HepG2 (cell line): ENCODE results near the gene ATAD1. TPM values are rescaled to one million over a fixed set of nuclear protein-coding genes. Genes with fewer than 3 reads are reported as not detected.

Experiments used
- ATAC-seq: fragments of 200-7000 bp; cut with Tn5 transposase; 3 replicates; pipeline ENCODE4 v1.9.1; 2020; ENCODE audit warnings: mild to moderate bottlenecking, moderate library complexity
- BruUV-seq: library from RNA; stranded (reverse); fragments of 400-500 nt; replicated peaks from 2 replicates; lab custom pipeline; 2021; lab: Mats Ljungman, UMichigan
- CTCF ChIA-PET: fragments of 300-600 bp; formaldehyde crosslinking; extraction: SDS; loops from one replicate; lab custom pipeline; 2021; ENCODE audit warnings: low total read pairs, inconsistent platforms, low intra/inter-chr PET ratio; lab: Yijun Ruan, JAX
- POLR2A ChIA-PET: fragments of 350-600 bp; sonication (Branson Sonifier 250); formaldehyde crosslinking; loops from one replicate; lab custom pipeline; 2020; ENCODE audit warnings: antibody characterized with exemption, inconsistent platforms; lab: Yijun Ruan, JAX
- DNase-seq: peaks from one replicate; pipeline ENCODE4 v3.0.0-alpha.2; 2015; ENCODE audit warnings: low spot score
- FAIRE-seq: peaks from 3 replicates; lab custom pipeline; 2011; peaks lifted over from hg19 to GRCh38; lab: Jason Lieb, UNC
- H2AFZ ChIP-seq: one replicate; pipeline ENCODE4 v1.6.1; 2011; ENCODE audit warnings: low read length, inconsistent platforms
- H3K27ac ChIP-seq: fragments of 300-600 bp; 3 replicates; pipeline ENCODE4 v1.8.0; 2011; ENCODE audit warnings: mixed run types, mild to moderate bottlenecking, mixed read lengths, low read length, inconsistent platforms; ENCODE audit not compliant: insufficient read depth; ENCODE audit errors: extremely low read length
- H3K27me3 ChIP-seq, 2 experiments: fragments of 200-600 bp in 1 of 2; 2 replicates in 1 of 2; 3 replicates in 1 of 2; pipeline versions ENCODE4 v1.6.0 to v1.8.0; 2011; ENCODE audit warnings: low read length in 2 of 2, mild to moderate bottlenecking in 2 of 2, moderate library complexity in 2 of 2, inconsistent platforms in 1 of 2; ENCODE audit not compliant: insufficient read depth in 2 of 2, control insufficient read depth in 1 of 2
- H3K36me3 ChIP-seq, 2 experiments: fragments of 200-600 bp in 1 of 2; replicated peaks in 1 of 2; 2 replicates in 1 of 2; 3 replicates in 1 of 2; pipeline versions ENCODE4 v1.5.1 to v1.8.0; 2011; ENCODE audit warnings: low read length in 2 of 2, inconsistent platforms in 1 of 2; ENCODE audit not compliant: insufficient read depth in 2 of 2, control insufficient read depth in 1 of 2
- H3K4me1 ChIP-seq: 2 replicates; pipeline ENCODE4 v1.5.1; 2012; ENCODE audit warnings: low read length, inconsistent platforms; ENCODE audit not compliant: insufficient read depth
- H3K4me2 ChIP-seq: 2 replicates; pipeline ENCODE4 v1.6.0; 2011; ENCODE audit warnings: low read depth, low read length, inconsistent platforms
- H3K4me3 ChIP-seq, 3 experiments: fragments of 200-600 bp in 1 of 3; sonication (generic), shearing (Covaris generic) in 1 of 3; replicated peaks in 1 of 3; 2 replicates each; pipeline ENCODE4 v1.5.1; 2011 to 2016; ENCODE audit warnings: low read length in 3 of 3, inconsistent platforms in 2 of 3, low read depth in 2 of 3, mild to moderate bottlenecking in 2 of 3, control low read depth in 1 of 3, mixed read lengths in 1 of 3; ENCODE audit not compliant: insufficient read depth in 1 of 3
- H3K79me2 ChIP-seq: one replicate; pipeline ENCODE4 v1.6.1; 2011; ENCODE audit warnings: low read length, inconsistent platforms; ENCODE audit not compliant: insufficient read depth
- H3K9ac ChIP-seq: 2 replicates; pipeline ENCODE4 v1.6.0; 2011; ENCODE audit warnings: mild to moderate bottlenecking, low read depth, low read length, inconsistent platforms; ENCODE audit not compliant: insufficient read depth
- H3K9me3 ChIP-seq: 2 replicates; pipeline ENCODE4 v1.5.1; 2012; ENCODE audit warnings: mild to moderate bottlenecking, low read length
- H4K20me1 ChIP-seq: 2 replicates; pipeline ENCODE4 v1.6.0; 2011; ENCODE audit warnings: inconsistent platforms, mild to moderate bottlenecking, low read length, moderate library complexity; ENCODE audit not compliant: insufficient read depth
- ATAD3A ChIP-seq: sonication (generic); formaldehyde crosslinking; IDR thresholded peaks from 2 replicates; pipeline ENCODE4 v1.4.0; 2020; ENCODE audit warnings: missing genetic modification reagents
- CAMTA2 ChIP-seq: sonication (generic); formaldehyde crosslinking; IDR thresholded peaks from 2 replicates; pipeline ENCODE4 v1.4.0; 2020; ENCODE audit warnings: mild to moderate bottlenecking, missing genetic modification reagents, borderline replicate concordance
- GATAD1 ChIP-seq: IDR thresholded peaks from 2 replicates; pipeline ENCODE4 v1.6.1; 2016; ENCODE audit warnings: missing genetic modification reagents, missing compliant biosample characterization
- GTF3A ChIP-seq: sonication (generic); formaldehyde crosslinking; conservative IDR thresholded peaks from 2 replicates; pipeline ENCODE4 v1.4.0; 2020; ENCODE audit warnings: mild to moderate bottlenecking, missing genetic modification reagents
- HMG20B ChIP-seq: conservative IDR thresholded peaks from 2 replicates; pipeline ENCODE4 v1.6.1; 2016; ENCODE audit warnings: missing genetic modification reagents, missing compliant biosample characterization
- NCOA5 ChIP-seq: sonication (generic); formaldehyde crosslinking; IDR thresholded peaks from 2 replicates; pipeline ENCODE4 v1.4.0; 2020; ENCODE audit warnings: missing genetic modification reagents
- PRPF4 ChIP-seq: fragments of 200-400 bp; formaldehyde crosslinking; IDR thresholded peaks from 2 replicates; pipeline ENCODE4 v1.6.1; 2016; ENCODE audit warnings: low read length, low read depth; ENCODE audit not compliant: poor library complexity, severe bottlenecking
- YY1 ChIP-seq: IDR thresholded peaks from 2 replicates; pipeline ENCODE4 v1.6.1; 2011; ENCODE audit warnings: low read length, low read depth, moderate library complexity, mild to moderate bottlenecking; ENCODE audit not compliant: insufficient read depth, insufficient replicate concordance
- ZNF20 ChIP-seq: sonication (generic); formaldehyde crosslinking; IDR thresholded peaks from 2 replicates; pipeline ENCODE4 v1.4.0; 2020; ENCODE audit warnings: mild to moderate bottlenecking, moderate library complexity, missing genetic modification reagents
- ZNF660 ChIP-seq: sonication (generic); formaldehyde crosslinking; IDR thresholded peaks from 2 replicates; pipeline ENCODE4 v1.5.1; 2020; ENCODE audit warnings: mild to moderate bottlenecking, low read depth, missing genetic modification reagents, borderline replicate concordance
- in situ Hi-C: cut with HindIII; loops from 2 replicates; pipeline ENCODE4 v1.10.0; 2017; ENCODE audit warnings: low pct_unique_long_range_greater_than_20kb; ENCODE audit not compliant: extremely low pct_ligation_motif_present
- intact Hi-C: fragments of 100-400 bp; cut with micrococcal nuclease; formaldehyde crosslinking; loops from one replicate; pipeline ENCODE4 v1.10.0; 2022; ENCODE audit not compliant: unreplicated experiment
- polyA plus RNA-seq, 8 experiments: library from polyadenylated mRNA; depleted of rRNA in 3 of 8; stranded (reverse) in 7 of 8; unstranded in 1 of 8; fragments of >200 nt; fragmentation: Illumina TruSeq in 4 of 8; extraction: Trizol in 4 of 8; gene quantifications; 2 replicates each; pipeline versions ENCODE4 v1.2.1 to v1.2.3, GENCODE V29; 2011 to 2016; ENCODE audit warnings: low read depth in 4 of 8, missing spikeins in 1 of 8, mixed read lengths in 1 of 8; ENCODE audit not compliant: insufficient read depth in 1 of 8
- total RNA-seq, 5 experiments: library from RNA; depleted of rRNA; stranded (reverse); fragments of >200 nt; fragmentation: Illumina TruSeq; extraction: Trizol; gene quantifications; 2 replicates each; pipeline ENCODE4 v1.2.3, GENCODE V29; 2016; ENCODE audit warnings: low read depth in 1 of 5
- TF ChIP-seq, protein P1 (sequence below): sonication (generic); formaldehyde crosslinking; IDR thresholded peaks from 2 replicates; pipeline ENCODE4 v1.5.1; 2020; ENCODE audit warnings: mild to moderate bottlenecking, missing genetic modification reagents, moderate library complexity
- TF ChIP-seq, protein P2 (sequence below): sonication (generic); formaldehyde crosslinking; conservative IDR thresholded peaks from 2 replicates; pipeline ENCODE4 v1.8.0; 2022; ENCODE audit warnings: mild to moderate bottlenecking, moderate library complexity, missing genetic modification reagents

The ATAD1 gene
- total and polyA plus RNA-seq, 2 of the 13 experiments (the other 11 are each of a cell fraction or from before 2014, with no cell fraction given): 14.9 to 28.2 TPM

DNA sequence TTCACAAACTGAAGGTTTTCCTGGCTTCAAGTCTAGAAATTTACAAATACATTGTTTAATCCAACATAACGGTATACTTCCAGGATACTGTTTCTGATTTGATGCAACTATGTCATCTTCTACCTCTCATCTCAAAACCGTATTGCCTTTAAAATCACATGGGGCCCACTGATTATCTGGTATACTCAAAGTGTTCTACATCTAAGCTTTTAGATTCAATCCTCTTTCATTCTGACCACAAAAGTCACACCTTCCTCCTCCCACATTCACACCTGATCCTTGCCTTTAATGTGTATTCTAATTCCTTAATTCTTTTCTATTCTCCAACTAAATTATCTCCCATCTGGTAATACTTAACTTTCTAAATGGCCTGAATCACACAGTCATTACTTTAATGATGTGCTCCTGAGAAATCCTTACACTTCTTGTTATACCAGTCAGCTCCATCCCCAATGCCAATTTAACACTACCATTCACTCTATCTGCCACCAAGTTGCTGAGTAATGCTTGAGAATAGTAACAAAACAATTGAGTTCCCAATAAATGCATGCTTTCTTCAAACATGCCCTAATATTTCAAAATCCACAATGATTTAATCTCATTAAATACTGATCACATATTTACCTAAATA lies 13.0 kb downstream of the ATAD1 start (continued):
- TF ChIP-seq, protein P1, sequence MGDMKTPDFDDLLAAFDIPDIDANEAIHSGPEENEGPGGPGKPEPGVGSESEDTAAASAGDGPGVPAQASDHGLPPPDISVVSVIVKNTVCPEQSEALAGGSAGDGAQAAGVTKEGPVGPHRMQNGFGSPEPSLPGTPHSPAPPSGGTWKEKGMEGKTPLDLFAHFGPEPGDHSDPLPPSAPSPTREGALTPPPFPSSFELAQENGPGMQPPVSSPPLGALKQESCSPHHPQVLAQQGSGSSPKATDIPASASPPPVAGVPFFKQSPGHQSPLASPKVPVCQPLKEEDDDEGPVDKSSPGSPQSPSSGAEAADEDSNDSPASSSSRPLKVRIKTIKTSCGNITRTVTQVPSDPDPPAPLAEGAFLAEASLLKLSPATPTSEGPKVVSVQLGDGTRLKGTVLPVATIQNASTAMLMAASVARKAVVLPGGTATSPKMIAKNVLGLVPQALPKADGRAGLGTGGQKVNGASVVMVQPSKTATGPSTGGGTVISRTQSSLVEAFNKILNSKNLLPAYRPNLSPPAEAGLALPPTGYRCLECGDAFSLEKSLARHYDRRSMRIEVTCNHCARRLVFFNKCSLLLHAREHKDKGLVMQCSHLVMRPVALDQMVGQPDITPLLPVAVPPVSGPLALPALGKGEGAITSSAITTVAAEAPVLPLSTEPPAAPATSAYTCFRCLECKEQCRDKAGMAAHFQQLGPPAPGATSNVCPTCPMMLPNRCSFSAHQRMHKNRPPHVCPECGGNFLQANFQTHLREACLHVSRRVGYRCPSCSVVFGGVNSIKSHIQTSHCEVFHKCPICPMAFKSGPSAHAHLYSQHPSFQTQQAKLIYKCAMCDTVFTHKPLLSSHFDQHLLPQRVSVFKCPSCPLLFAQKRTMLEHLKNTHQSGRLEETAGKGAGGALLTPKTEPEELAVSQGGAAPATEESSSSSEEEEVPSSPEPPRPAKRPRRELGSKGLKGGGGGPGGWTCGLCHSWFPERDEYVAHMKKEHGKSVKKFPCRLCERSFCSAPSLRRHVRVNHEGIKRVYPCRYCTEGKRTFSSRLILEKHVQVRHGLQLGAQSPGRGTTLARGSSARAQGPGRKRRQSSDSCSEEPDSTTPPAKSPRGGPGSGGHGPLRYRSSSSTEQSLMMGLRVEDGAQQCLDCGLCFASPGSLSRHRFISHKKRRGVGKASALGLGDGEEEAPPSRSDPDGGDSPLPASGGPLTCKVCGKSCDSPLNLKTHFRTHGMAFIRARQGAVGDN (CRISPR knock-in tag): no peak
- TF ChIP-seq NCOA5 (CRISPR knock-in tag) (no peak), HMG20B (CRISPR knock-in tag) (no peak), PRPF4 (no peak), ZNF660 (CRISPR knock-in tag) (no peak)

DNA sequence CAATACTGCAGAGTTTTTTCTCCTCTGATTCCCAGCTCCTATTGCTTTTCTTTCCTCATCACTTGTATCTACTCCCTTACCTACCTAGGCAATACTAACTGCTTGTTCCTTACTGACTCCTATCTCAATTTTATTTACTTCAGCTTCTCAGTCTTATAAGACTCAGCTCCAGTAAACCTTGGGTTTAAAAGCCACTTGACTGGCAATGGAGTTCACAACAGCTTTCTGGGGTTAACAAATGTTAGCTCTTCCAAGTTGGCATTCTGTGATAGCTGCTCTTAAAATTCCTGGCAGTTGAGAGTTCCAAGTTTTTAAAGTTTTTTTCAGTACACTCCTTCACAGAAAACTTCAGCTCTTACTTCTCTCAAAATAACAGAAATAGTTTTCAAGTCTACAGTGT lies 14.2 kb downstream of the ATAD1 start:
- in situ Hi-C loops: no loop called here
- Histone ChIP-seq H3K4me2 (no peak overlapping the region), H3K27me3 (no peaks in the 10 kb centered on the region), H3K4me1 (no peaks in the 10 kb centered on the region), H3K27ac (no peak overlapping the region), H3K36me3 (peaks cover 2 to 49% of the 10 kb centered on the region in 2 experiments; a peak in 4 of 5 replicates), H3K9ac (no peak overlapping the region), H3K4me3 (no peak overlapping the region), H3K79me2 (peaks cover 7% of the 10 kb centered on the region), H4K20me1 (no peaks in the 10 kb centered on the region; the same call in 1 of the 2 replicates), H2AFZ (no peak overlapping the region), H3K9me3 (peaks cover 24% of the 10 kb centered on the region)
- no peak for DNase-seq
- intact Hi-C loops: no loop called here
- TF ChIP-seq ZNF20 (CRISPR knock-in tag) (no peak), CAMTA2 (CRISPR knock-in tag) (no peak), YY1 (no peak), GTF3A (no peak), GATAD1 (no peak), ATAD3A (CRISPR knock-in tag) (no peak)
- TF ChIP-seq, protein P2, sequence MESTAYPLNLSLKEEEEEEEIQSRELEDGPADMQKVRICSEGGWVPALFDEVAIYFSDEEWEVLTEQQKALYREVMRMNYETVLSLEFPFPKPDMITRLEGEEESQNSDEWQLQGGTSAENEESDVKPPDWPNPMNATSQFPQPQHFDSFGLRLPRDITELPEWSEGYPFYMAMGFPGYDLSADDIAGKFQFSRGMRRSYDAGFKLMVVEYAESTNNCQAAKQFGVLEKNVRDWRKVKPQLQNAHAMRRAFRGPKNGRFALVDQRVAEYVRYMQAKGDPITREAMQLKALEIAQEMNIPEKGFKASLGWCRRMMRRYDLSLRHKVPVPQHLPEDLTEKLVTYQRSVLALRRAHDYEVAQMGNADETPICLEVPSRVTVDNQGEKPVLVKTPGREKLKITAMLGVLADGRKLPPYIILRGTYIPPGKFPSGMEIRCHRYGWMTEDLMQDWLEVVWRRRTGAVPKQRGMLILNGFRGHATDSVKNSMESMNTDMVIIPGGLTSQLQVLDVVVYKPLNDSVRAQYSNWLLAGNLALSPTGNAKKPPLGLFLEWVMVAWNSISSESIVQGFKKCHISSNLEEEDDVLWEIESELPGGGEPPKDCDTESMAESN (CRISPR knock-in tag): no peak
- ChIA-PET CTCF (no interaction called here), POLR2A (no interaction called here)
- ATAC-seq: no peak
- no peak for FAIRE-seq
- BruUV-seq: no TSS peak
